ENCODE measurements around the gene HDGF. TPM values are rescaled to one million over a fixed set of nuclear protein-coding genes. Genes with fewer than 3 reads are reported as not detected.

Gene HDGF
- total and polyA plus RNA-seq, 2 of the 8 experiments (the other 6 are each of a cell fraction or from before 2014, with no cell fraction given), result 145 to 391 TPM

DNA sequence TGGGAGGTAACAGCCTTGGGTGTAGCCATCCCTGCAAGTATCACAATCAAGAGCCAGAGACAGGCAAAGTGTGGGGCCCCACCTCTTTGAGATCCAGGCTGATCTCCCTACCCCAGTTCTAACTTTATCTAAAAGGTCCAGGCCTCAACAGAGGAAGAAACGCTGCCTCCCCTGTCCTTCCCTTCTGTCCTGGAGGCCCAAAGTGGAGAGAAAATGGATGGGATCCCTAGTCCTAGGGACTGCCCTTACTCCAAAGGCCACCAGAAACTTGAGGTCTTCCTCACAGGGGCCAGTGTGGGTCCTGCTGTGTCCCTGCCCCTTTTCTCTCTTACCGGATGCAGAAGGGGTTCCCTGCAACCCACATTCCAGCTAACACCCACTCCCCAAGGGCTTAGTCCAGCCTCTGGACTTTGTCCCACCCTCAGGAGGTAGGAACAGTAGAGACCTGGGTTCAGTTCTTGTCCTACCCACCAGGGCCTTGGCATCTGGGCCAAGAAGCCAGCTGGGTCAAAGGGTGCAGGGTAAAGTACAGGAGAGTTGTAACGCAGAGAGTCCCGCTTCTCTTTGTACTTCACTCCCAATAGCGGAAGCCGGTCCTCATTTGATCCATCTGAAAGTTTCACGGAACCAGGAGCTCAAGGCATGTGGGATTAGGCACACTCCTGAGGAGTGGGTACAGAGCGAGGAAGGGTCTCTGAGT, 1.9 kb downstream of the HDGF start:
- H3K56ac ChIP-seq (replicated peaks; ENCODE audit: insufficient read length, low read depth, low read length), result no peak overlapping the region
- no peak overlapping the region for H4K91ac ChIP-seq (replicated peaks; ENCODE audit: insufficient read length, low read length)
- H4K5ac ChIP-seq (ENCODE audit: insufficient read length, low read depth, low read length), result no peak overlapping the region
- H3K4ac ChIP-seq (replicated peaks; ENCODE audit: insufficient read length, low read depth, low read length), result no peak overlapping the region
- H3K14ac ChIP-seq (ENCODE audit: insufficient read length), result no peak overlapping the region
- TF ChIP-seq SIX5 (IDR thresholded peaks at IDR 0.05; ENCODE audit: low read depth, low read length), result no peak
- TF ChIP-seq BCL11A (IDR thresholded peaks at IDR 0.05; ENCODE audit: low read depth in 2 of 2, low read length in 2 of 2), result no peak
- TF ChIP-seq TBP (IDR thresholded peaks at IDR 0.05; ENCODE audit: low read depth, low read length), result no peak
- TF ChIP-seq TEAD4 (IDR thresholded peaks at IDR 0.05; ENCODE audit: low read depth, low read length), result no peak
- TF ChIP-seq, protein P1, sequence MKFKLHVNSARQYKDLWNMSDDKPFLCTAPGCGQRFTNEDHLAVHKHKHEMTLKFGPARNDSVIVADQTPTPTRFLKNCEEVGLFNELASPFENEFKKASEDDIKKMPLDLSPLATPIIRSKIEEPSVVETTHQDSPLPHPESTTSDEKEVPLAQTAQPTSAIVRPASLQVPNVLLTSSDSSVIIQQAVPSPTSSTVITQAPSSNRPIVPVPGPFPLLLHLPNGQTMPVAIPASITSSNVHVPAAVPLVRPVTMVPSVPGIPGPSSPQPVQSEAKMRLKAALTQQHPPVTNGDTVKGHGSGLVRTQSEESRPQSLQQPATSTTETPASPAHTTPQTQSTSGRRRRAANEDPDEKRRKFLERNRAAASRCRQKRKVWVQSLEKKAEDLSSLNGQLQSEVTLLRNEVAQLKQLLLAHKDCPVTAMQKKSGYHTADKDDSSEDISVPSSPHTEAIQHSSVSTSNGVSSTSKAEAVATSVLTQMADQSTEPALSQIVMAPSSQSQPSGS (IDR thresholded peaks at IDR 0.05; ENCODE audit: low read length), result no peak
- TF ChIP-seq, protein P2, sequence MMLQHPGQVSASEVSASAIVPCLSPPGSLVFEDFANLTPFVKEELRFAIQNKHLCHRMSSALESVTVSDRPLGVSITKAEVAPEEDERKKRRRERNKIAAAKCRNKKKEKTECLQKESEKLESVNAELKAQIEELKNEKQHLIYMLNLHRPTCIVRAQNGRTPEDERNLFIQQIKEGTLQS (IDR thresholded peaks at IDR 0.05; ENCODE audit: insufficient read depth, low read depth, low read length), result no peak
- TF ChIP-seq SUZ12 (IDR thresholded peaks at IDR 0.05; ENCODE audit: low read length), result no peak
- no peak for TF ChIP-seq SAP30 (IDR thresholded peaks at IDR 0.05; ENCODE audit: insufficient read depth, insufficient replicate concordance, low read length)
- DNase-seq (ENCODE audit: low read depth in 1 of 2, low spot score in 2 of 2) (no peak), FAIRE-seq (no peak)
- H3K4me2 ChIP-seq (ENCODE audit: insufficient read depth in 1 of 2, low read depth in 2 of 2, low read length in 2 of 2), result peak overlapping the region; percentile 91 to 99
- peaks cover 12% of the 10 kb centered on the region for H3K23me2 ChIP-seq (ENCODE audit: low read depth, low read length)
- no peaks in the 10 kb centered on the region for H3K9me3 ChIP-seq (ENCODE audit: insufficient read depth in 2 of 2, low read depth in 1 of 2, low read length in 1 of 2)
- H3K23ac ChIP-seq (ENCODE audit: insufficient read length), result no peak overlapping the region
- H3K4me1 ChIP-seq (replicated peaks in 1 of 4; ENCODE audit: control insufficient read depth in 3 of 4, insufficient read depth in 4 of 4, low read length in 3 of 4), result peaks cover 35 to 54% (median 37%) of the 10 kb centered on the region in 4 experiments
- H2BK120ac ChIP-seq (replicated peaks; ENCODE audit: low read depth, low read length), result no peak overlapping the region
- H4K20me1 ChIP-seq (replicated peaks in 1 of 2; ENCODE audit: control insufficient read depth in 1 of 2, insufficient read depth in 2 of 2, low read length in 2 of 2), result peaks cover 0 to 5% of the 10 kb centered on the region in 2 experiments
- 78% methylated on average over 8 of the region's 8 CpGs; no CpG with 5 or more reads in 1 of the 2 experiments for WGBS, 2 experiments (ENCODE audit: extremely low coverage in 1 of 2, insufficient coverage in 1 of 2, insufficient read length in 1 of 2, insufficient replicate concordance in 2 of 2, low coverage in 1 of 2, low lambda C conversion rate in 2 of 2, missing lambda C conversion rate in 1 of 2)
- H2BK20ac ChIP-seq (ENCODE audit: low read length), result no peak overlapping the region
- 0 out of 2 replicates have a peak overlapping the region, but pooled peaks have one; percentile 60 for H3K27ac ChIP-seq (ENCODE audit: low read depth, low read length)
- peak overlapping the region in 1 of 4 experiments; percentile 52; a peak in 2 of 7 replicates for H3K9ac ChIP-seq (replicated peaks in 1 of 4; ENCODE audit: extremely low read depth in 1 of 4, low read depth in 3 of 4, low read length in 3 of 4)
- peaks cover 20% of the 10 kb centered on the region for H3K79me1 ChIP-seq (ENCODE audit: low read depth, low read length)
- peaks cover 30 to 70% of the 10 kb centered on the region in 2 experiments for H3K79me2 ChIP-seq (ENCODE audit: control insufficient read depth in 1 of 2, insufficient read depth in 2 of 2, low read length in 2 of 2)
- H3K4me3 ChIP-seq (ENCODE audit: extremely low read depth in 1 of 4, insufficient read depth in 2 of 4, low read depth in 3 of 4, low read length in 4 of 4), result peak overlapping the region; percentile 75 to 100 (median 84); a peak in 7 of 8 replicates
- H2BK5ac ChIP-seq (ENCODE audit: low read depth, low read length), result peak overlapping the region; percentile 53; the same call in 1 of the 2 replicates
- H3K36me3 ChIP-seq (ENCODE audit: control insufficient read depth in 2 of 4, insufficient read depth in 4 of 4, low read length in 3 of 4), result peaks cover 0 to 7% (median 2%) of the 10 kb centered on the region in 4 experiments; a peak in 1 of 8 replicates
- peak overlapping the region; percentile 19; the same call in 1 of the 2 replicates for H2AK5ac ChIP-seq (ENCODE audit: low read depth, low read length)
- no peak overlapping the region for H3K18ac ChIP-seq (ENCODE audit: extremely low read depth, low read length)
- H4K8ac ChIP-seq (ENCODE audit: extremely low read depth, insufficient read depth, low read length), result no peak overlapping the region
- no peak overlapping the region for H2AFZ ChIP-seq (ENCODE audit: low read length)
- peak overlapping the region; percentile 49; the same call in 1 of the 2 replicates for H2BK15ac ChIP-seq (ENCODE audit: low read length)
- no peaks in the 10 kb centered on the region for H3K27me3 ChIP-seq (replicated peaks in 1 of 4; ENCODE audit: control insufficient read depth in 3 of 4, extremely low read depth in 1 of 4, insufficient read depth in 3 of 4, low read length in 3 of 4)
- CTCF ChIA-PET (ENCODE audit: partially characterized antibody), result interaction anchor here (0.8 to 1.1 kb wide), 2 partner anchors 22 to 58 kb away, joined by 3 read pairs; no protein-coding TSS in a partner anchor
- 0 out of 2 replicates have a peak overlapping the region, but pooled peaks have one; percentile 19 for H2BK12ac ChIP-seq (ENCODE audit: low read depth, low read length)
- POLR2A ChIA-PET (ENCODE audit: partially characterized antibody), result interaction anchor here (1.1 to 5.1 kb wide), 6 partner anchors 8 to 73 kb away, joined by 4 to 41 read pairs (median 14); partner anchors contain the start of genes ISG20L2, METTL25B, MRPL24 and NES

Measured in H1 (cell line).